Duodenal mucosa (tissue), 2 donors: ENCODE measurements around the gene METTL27.
"Not testable (repeated sequence)": the region's sequence is repeated elsewhere in the genome, so short reads cannot be mapped to it uniquely, and the experiment has no call there.

Experiments used
- H3K27ac ChIP-seq: one replicate; pipeline ENCODE4 v1.7.0; 2013; ENCODE audit warnings: low read depth, low read length
- H3K27me3 ChIP-seq, 2 donors: one replicate each; pipeline ENCODE4 v1.7.0; 2013; ENCODE audit warnings: low read length in 2 of 2, control low read depth in 1 of 2; ENCODE audit not compliant: insufficient read depth in 2 of 2, control insufficient read depth in 1 of 2
- H3K36me3 ChIP-seq, 2 donors: one replicate each; pipeline ENCODE4 v1.7.0; 2013; ENCODE audit warnings: low read length in 2 of 2, control low read depth in 1 of 2; ENCODE audit not compliant: insufficient read depth in 2 of 2, control insufficient read depth in 1 of 2
- H3K4me1 ChIP-seq, 2 donors: one replicate each; pipeline ENCODE4 v1.7.0; 2013; ENCODE audit warnings: low read length in 2 of 2, control low read depth in 1 of 2; ENCODE audit not compliant: insufficient read depth in 2 of 2, control insufficient read depth in 1 of 2
- H3K4me3 ChIP-seq, 2 donors: one replicate each; pipeline ENCODE4 v1.7.0; 2013; ENCODE audit warnings: low read length in 2 of 2, low read depth in 1 of 2
- H3K9ac ChIP-seq, 2 donors: one replicate each; pipeline ENCODE4 v1.7.0; 2013; ENCODE audit warnings: low read length in 2 of 2, low read depth in 1 of 2
- H3K9me3 ChIP-seq, 2 donors: one replicate each; pipeline ENCODE4 v1.7.0; 2013; ENCODE audit warnings: low read length in 2 of 2, control low read depth in 1 of 2; ENCODE audit not compliant: control insufficient read depth in 1 of 2

The METTL27 gene

DNA sequence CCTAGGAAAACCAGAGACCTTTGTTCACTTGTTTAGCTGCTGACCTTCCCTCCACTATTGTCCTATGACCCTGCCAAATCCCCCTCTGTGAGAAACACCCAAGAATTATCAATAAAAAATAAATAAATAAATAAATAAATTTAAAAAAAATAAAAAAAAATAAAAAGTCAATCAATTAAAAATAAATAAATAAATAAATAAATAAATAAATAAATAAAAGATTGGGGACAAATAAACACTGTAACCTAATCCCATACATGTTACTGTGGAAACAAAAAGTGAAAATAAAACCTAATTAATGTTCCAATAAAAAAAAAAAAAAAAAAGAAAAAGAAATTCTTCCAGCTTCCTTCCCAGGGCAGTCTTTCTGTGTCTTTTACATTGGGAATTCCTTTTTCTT is 5.1 kb downstream of the METTL27 start:
- H3K27ac ChIP-seq, H3K36me3 ChIP-seq, H3K9me3 ChIP-seq, H3K27me3 ChIP-seq, H3K4me3 ChIP-seq, H3K9ac ChIP-seq: not testable (repeated sequence)
- peaks cover 10 to 16% of the 10 kb centered on the region in 2 donors for H3K4me1 ChIP-seq

DNA sequence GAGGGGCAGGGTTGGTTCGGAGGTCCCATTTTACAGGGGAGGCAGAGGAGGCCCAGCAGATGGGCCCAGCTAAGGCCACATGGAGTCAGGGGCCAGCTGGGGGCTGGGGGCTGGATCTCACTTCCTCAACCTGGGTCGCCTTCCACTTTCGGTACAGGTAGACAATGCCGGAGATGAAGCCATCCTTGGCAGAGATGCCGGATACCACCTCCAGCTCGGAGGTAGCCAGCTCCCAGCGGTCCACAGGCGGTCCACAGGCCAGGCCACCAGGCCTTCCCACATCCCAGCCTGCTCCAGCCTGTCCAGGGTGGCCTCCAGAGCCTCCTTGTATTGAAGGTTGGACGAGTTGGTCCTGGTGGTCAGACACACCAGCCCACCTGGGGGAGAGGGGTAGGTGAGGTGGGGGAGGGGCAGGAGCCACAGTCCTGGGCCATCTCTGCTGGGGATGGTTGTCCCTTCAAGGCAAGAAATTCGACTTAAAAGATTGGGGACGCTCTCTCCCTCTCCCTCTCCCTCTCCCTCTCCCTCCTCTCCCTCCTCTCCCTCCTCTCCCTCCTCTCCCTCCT is 7.6 kb downstream of the METTL27 start:
- H3K27me3 ChIP-seq, result no peaks in the 10 kb centered on the region
- peaks cover 0 to 3% of the 10 kb centered on the region in 2 donors for H3K36me3 ChIP-seq
- no peak overlapping the region for H3K27ac ChIP-seq
- H3K9me3 ChIP-seq, result no peaks in the 10 kb centered on the region
- no peak overlapping the region for H3K4me3 ChIP-seq
- no peak overlapping the region for H3K9ac ChIP-seq
- H3K4me1 ChIP-seq, result peaks cover 6 to 12% of the 10 kb centered on the region in 2 donors

DNA sequence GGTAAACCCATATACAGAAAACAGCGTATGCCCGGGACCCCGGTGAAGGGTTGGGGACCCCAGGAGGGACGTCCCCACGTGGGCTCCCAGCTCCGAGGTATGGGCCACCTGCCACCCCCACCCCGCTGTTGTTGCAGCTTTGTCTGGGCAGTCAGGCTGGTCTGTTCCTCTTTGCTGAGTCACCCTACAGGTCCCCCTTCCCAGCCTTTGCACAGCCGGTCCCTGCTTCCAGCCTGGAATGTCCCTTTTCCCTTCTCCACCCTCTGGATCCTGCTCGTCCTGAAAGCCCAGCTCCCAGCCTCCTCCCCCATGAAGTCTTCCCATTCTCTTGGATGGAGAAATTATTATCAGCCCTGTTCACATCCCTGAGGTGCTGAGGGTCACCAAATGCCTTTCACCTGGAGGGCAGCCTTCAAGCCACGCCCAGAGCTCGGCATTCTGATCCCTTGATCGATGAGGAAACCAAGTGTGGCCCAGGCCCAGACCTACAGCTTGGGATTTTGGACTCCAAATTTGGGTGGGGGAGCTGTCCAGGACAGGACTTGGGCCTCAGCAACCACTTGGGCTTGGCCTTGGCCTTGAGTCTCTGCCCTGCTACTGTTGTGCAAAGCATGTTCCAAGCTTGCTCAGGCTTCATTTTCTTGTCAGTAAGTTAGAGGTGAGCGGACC is 8.9 kb downstream of the METTL27 start:
- H3K4me3 ChIP-seq, result peak overlapping the region; percentile 90 to 92
- peak overlapping the region; percentile 54 to 99 for H3K9ac ChIP-seq
- peaks cover 16 to 24% of the 10 kb centered on the region in 2 donors for H3K4me1 ChIP-seq
- peaks cover 0 to 3% of the 10 kb centered on the region in 2 donors for H3K36me3 ChIP-seq
- H3K27ac ChIP-seq, result peak overlapping the region; percentile 70
- no peaks in the 10 kb centered on the region for H3K27me3 ChIP-seq
- no peaks in the 10 kb centered on the region for H3K9me3 ChIP-seq

DNA sequence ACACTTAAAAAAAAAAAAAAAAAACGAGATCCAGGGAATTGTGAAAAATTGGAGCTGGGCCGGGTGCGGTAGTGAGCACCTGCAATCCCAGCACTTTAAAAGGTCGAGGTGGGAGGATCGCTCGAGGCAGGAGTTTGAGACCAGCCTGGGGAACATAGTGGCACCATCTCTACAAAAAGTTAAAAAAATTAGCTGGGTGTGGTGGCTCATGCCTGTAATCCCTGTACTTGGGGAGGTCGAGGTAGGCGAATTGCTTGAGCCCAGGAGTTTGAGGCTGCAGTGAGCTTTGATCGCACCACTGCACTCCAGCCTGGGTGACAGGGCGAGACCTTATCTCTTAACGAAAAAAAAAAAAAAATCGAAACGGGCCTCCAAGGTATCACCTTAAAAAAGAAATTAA is 9.5 kb downstream of the METTL27 start:
- Histone ChIP-seq H3K4me3 (peak overlapping the region; percentile 90 to 92), H3K4me1 (peaks cover 16 to 29% of the 10 kb centered on the region in 2 donors), H3K27me3 (no peaks in the 10 kb centered on the region), H3K36me3 (peaks cover 0 to 3% of the 10 kb centered on the region in 2 donors), H3K9ac (peak overlapping the region; percentile 54 to 99), H3K27ac (peak overlapping the region; percentile 70), H3K9me3 (no peaks in the 10 kb centered on the region)

DNA sequence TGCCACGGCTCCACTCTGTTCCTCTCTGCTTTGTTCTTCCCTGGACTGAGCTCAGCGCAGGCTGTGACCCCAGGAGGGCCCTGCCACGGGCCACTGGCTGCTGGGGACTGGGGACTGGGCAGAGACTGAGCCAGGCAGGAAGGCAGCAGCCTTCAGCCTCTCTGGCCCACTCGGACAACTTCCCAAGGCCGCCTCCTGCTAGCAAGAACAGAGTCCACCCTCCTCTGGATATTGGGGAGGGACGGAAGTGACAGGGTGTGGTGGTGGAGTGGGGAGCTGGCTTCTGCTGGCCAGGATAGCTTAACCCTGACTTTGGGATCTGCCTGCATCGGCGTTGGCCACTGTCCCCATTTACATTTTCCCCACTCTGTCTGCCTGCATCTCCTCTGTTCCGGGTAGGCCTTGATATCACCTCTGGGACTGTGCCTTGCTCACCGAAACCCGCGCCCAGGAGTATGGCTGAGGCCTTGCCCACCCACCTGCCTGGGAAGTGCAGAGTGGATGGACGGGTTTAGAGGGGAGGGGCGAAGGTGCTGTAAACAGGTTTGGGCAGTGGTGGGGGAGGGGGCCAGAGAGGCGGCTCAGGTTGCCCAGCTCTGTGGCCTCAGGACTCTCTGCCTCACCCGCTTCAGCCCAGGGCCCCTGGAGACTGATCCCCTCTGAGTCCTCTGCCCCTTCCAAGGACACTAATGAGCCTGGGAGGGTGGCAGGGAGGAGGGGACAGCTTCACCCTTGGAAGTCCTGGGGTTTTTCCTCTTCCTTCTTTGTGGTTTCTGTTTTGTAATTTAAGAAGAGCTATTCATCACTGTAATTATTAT is 10.3 kb downstream of the METTL27 start:
- no peaks in the 10 kb centered on the region for H3K27me3 ChIP-seq
- H3K36me3 ChIP-seq, result peaks cover 0 to 3% of the 10 kb centered on the region in 2 donors
- H3K4me1 ChIP-seq, result peaks cover 24 to 36% of the 10 kb centered on the region in 2 donors
- peak overlapping the region; percentile 98 for H3K27ac ChIP-seq
- H3K9me3 ChIP-seq, result no peaks in the 10 kb centered on the region
- H3K4me3 ChIP-seq, result peak overlapping the region; percentile 90 to 92
- peak overlapping the region; percentile 99 for H3K9ac ChIP-seq

DNA sequence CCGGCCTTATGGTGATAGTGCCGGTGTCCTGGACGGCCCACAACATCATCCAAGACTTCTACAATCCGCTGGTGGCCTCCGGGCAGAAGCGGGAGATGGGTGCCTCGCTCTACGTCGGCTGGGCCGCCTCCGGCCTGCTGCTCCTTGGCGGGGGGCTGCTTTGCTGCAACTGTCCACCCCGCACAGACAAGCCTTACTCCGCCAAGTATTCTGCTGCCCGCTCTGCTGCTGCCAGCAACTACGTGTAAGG is 10.8 kb downstream of the METTL27 start:
- Histone ChIP-seq H3K36me3 (peaks cover 0 to 3% of the 10 kb centered on the region in 2 donors), H3K27ac (peak overlapping the region; percentile 98), H3K9ac (peak overlapping the region; percentile 99), H3K9me3 (no peaks in the 10 kb centered on the region), H3K27me3 (no peaks in the 10 kb centered on the region), H3K4me1 (peaks cover 29 to 41% of the 10 kb centered on the region in 2 donors), H3K4me3 (peak overlapping the region; percentile 90 to 92)

DNA sequence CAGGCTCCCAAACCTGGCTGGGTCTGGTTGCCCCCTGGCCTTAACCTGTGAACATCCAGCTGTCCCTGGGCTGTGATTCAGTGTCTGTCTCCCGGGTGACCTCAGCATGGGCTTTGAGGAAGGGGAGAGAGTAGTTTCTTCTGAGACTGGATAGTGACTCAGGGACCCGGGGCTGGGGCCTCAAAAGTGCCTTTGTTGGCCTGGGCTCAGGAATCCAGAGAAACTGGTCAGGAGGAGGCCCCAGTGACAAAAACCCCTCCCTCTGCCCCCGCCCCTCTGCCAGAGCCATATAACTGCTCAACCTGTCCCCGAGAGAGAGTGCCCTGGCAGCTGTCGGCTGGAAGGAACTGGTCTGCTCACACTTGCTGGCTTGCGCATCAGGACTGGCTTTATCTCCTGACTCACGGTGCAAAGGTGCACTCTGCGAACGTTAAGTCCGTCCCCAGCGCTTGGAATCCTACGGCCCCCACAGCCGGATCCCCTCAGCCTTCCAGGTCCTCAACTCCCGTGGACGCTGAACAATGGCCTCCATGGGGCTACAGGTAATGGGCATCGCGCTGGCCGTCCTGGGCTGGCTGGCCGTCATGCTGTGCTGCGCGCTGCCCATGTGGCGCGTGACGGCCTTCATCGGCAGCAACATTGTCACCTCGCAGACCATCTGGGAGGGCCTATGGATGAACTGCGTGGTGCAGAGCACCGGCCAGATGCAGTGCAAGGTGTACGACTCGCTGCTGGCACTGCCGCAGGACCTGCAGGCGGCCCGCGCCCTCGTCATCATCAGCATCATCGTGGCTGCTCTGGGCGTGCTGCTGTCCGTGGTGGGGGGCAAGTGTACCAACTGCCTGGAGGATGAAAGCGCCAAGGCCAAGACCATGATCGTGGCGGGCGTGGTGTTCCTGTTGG is 11.4 kb downstream of the METTL27 start, which contains the start of gene CLDN4:
TSS of gene CLDN4 (plus strand) at position 316 of the 903 bp plus-strand sequence. CDS start at position 522, 206 bp downstream.
- Histone ChIP-seq H3K27me3 (no peaks in the 10 kb centered on the region), H3K4me3 (peak within 1 kb of the TSS; percentile 90 to 92), H3K9ac (peak within 1 kb of the TSS; percentile 99)

DNA sequence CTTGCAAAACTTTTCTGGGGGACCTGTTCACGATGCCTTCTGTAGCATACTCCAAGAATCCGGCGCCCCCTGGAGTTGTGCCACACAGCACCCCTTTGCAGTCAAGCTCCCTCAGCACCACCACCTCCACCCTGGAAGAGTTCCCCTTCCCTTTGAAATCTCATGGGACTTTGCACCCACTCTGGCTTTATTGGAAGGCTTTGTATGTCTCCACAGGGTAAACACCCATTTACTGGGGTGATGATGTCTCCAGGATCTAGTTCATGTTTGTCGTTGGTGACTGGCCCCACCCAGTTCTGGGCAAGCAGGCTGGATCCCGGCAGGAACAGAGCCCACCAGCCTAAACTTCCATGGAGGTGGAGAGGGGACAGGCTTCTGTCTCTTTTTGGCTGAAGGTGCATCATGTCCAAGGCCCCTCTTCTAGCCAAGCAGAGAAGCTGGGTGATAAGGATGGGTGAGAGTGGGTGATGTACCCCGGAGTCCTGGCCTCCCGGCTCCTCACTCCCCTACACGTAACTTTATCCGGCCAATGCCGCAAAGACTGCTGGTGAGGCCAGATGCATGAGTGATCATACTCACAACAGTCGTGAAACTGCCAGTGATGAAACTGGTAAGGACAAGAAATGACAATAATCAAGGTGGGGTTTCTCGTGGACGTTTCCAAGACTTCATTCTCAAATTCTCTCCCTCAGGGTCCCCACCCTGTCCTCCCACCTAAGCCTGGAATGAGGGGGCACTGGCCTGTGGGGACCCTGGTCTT is 12.2 kb downstream of the METTL27 start:
- H3K9ac ChIP-seq, result peak overlapping the region; percentile 85 to 99
- no peaks in the 10 kb centered on the region for H3K27me3 ChIP-seq
- peak overlapping the region; percentile 98 for H3K27ac ChIP-seq
- H3K36me3 ChIP-seq, result peaks cover 0 to 3% of the 10 kb centered on the region in 2 donors
- H3K4me3 ChIP-seq, result peak overlapping the region; percentile 90 to 92
- H3K4me1 ChIP-seq, result peaks cover 30 to 50% of the 10 kb centered on the region in 2 donors
- no peaks in the 10 kb centered on the region for H3K9me3 ChIP-seq

More for the DNA sequence above, 11.4 kb downstream of the METTL27 start, which contains the start of gene CLDN4:
- Histone ChIP-seq H3K36me3 (peaks cover 0 to 3% of the 10 kb centered on the region in 2 donors), H3K4me1 (peaks cover 30 to 47% of the 10 kb centered on the region in 2 donors), H3K9me3 (no peaks in the 10 kb centered on the region), H3K27ac (peak within 1 kb of the TSS; percentile 98)

DNA sequence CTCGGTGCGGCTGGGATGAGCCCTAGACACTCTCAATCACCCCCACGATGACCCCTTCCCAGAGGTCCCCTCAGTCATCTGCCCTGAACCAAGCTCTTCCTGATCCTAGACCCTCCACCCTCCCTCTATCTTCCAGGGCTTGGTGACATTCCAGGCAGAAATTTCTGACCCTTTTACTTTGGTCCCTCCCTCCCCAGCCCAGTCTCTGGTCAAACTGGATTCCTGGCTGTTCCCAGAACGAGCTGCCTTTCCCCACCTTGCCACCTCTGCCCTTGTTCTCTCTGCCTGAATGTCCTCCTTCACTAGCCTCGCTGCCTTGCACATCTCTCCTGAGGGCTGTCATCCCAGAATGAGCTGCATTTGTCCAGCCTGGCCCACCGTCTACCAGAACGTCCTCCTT is 12.8 kb downstream of the METTL27 start:
- H3K9me3 ChIP-seq, result no peaks in the 10 kb centered on the region

More for the DNA sequence above, 12.8 kb downstream of the METTL27 start:
- Histone ChIP-seq H3K27ac (peak overlapping the region; percentile 87), H3K36me3 (peaks cover 0 to 3% of the 10 kb centered on the region in 2 donors), H3K4me3 (peak overlapping the region; percentile 90 to 92), H3K9ac (peak overlapping the region; percentile 55 to 99), H3K4me1 (peaks cover 30 to 50% of the 10 kb centered on the region in 2 donors), H3K27me3 (no peaks in the 10 kb centered on the region)
